ENCODE data around the gene CTU2.

Gene CTU2

DNA sequence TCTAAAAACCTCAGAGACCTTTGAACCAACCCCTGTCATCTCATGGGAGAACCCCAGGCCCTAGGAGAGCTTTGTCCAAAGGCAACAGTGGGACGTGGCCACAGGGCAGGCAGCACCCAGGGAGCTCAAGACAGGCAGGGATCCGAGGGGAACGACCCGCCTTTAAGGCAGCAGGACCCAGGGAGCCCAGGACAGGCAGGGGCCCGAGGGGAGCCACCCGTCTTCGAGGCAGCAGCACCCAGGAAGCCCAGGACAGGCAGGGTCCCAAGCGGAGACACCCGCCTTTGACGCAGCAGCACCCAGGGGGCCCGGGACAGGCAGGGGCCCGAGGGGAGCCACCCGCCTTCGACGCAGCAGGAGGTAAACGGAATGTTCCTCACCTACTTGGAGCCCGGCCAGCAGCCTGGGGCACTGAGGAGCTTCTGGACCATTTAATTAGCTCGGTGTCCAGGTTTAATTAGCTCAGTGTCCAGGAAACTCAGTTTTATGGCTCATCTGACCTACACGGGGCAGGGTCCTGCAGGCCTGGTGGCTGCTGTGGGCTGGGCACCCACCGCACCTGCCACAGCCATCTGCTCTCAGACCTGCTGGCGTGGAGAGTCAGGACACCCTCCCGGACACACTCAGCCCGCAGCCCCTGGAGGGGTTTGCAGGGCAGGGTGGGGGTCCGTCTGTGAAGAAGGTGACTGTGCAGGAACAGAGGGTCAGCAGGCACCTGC lies 54.3 kb downstream of the CTU2 start:
- no peak for DNase-seq (ENCODE audit: low read depth in 2 of 2)

DNA sequence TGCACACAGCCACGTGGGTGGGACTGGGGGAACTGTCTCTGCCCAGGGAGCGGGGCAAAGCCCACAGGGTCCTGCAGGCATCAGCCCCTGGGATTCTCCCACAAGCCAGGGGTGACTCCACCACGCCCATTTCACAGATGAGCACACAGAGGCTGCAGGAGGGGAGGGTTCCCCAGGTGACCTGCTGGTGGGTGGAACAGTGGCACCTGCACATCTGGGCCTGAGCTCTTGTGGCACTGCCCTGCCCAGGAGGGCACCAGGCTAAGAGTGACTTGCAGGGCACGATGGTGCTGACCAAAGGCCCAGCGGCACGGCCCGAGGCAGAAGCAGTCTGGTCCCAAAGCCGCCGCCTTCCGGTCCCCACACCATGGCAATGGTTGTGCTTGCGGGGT lies 54.8 kb downstream of the CTU2 start:
- DNase-seq (ENCODE audit: low read depth in 2 of 2): no peak

- DNase-seq (ENCODE audit: low read depth in 2 of 2): no peak
Measured at GRCh38 chr16:88761830-88762229, 55.5 kb downstream of the CTU2 start.

GRCh38 chr16:88762258-88762870 lies 56.1 kb downstream of the CTU2 start:
- no peak for DNase-seq (ENCODE audit: low read depth in 2 of 2)

DNA sequence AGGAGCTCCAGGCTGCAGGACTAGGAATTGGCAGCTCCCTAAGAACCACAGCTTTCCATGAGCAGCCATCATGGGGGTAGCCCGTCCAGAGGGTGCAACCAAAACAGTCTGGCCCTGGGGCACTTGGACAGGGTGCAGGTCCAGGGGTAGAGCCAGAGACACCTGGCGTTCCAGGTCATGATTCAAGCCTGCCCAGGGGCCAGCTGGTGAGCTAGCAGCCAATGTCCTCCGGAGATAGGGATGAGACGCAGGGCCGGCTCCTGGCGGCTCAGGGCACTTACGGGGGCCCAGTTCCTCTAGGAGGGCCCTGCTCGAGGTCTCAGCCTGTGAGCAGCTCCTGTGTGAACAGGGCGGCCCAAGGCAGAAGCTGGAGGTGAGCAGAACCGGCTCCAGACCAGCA lies 56.6 kb downstream of the CTU2 start:
- DNase-seq (ENCODE audit: low read depth in 2 of 2): no peak

- no peak for DNase-seq (ENCODE audit: low read depth in 2 of 2)
Measured at GRCh38 chr16:88763502-88764053, 57.3 kb downstream of the CTU2 start.

DNA sequence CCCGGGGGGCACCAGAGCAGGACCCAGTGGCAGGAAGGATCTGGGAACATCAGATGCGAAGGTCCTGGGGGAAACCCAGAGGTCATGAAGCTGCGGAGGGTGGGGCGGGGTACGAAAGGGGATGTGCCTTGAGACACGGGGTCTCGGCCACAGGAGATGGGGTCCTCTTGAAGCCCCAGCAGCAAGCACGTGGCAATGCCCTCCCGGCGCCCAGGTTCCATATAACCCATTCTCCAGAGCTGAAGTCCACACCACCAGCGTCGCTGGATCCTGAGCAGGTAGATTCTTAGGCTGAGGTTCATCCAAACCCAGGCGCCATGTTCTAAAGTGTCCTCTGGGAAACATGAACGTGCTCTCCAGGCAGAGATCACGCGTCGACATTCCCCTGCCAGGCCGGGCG lies 57.8 kb downstream of the CTU2 start:
- DNase-seq (ENCODE audit: low read depth in 2 of 2): no peak

DNA sequence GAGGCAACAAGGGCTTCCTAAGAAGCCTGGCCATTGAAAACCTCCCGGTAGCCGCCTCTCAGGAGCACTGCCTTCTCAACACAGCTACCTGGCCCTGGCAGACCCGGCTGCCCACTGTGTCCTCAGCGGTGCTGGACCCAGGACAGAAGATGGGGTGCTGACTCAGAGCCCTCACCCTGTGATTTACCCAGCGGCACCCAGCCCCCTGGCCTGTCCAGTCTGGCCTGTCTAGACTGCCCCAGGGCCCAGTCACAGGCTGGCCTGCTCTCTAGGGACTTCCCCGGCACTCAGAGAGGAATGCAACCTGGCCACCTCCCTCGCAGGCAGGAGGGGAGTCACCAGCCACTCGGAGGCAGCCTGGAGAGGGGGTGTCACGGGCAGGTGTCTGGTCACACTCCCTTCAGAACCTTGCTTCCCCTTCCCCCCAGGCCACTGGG lies 58.6 kb downstream of the CTU2 start:
- DNase-seq (ENCODE audit: low read depth in 2 of 2): no peak

Measured in stimulated activated CD8-positive, alpha-beta memory T cell treated with anti-CD3 and anti-CD28 coated beads, Interleukin-2, amount 100 ng/mL, for 48 hours (primary cell).